Thyroid gland (tissue), 4 donors: ENCODE measurements around the gene MYO18B. TPM values are rescaled to one million over a fixed set of nuclear protein-coding genes. Genes with fewer than 3 reads are reported as not detected.
"Not testable (repeated sequence)": the region's sequence is repeated elsewhere in the genome, so short reads cannot be mapped to it uniquely, and the experiment has no call there.

Source experiments
- DNase-seq, 2 donors: peaks; one replicate each; pipeline ENCODE4 v3.0.0-alpha.2; 2019
- H3K27ac ChIP-seq, 3 donors: fragments of 200-600 bp; sonication (generic); 1 replicate in 2 of 3; 2 replicates in 1 of 3; pipeline ENCODE4 v1.5.1; 2016 to 2019; ENCODE audit warnings: mild to moderate bottlenecking in 1 of 3, moderate library complexity in 1 of 3
- H3K27me3 ChIP-seq: fragments of 200-600 bp; sonication (generic); one replicate; pipeline ENCODE4 v1.5.1; 2019
- H3K36me3 ChIP-seq, 2 donors: fragments of 200-600 bp; sonication (generic); one replicate each; pipeline ENCODE4 v1.5.1; 2016 to 2019
- H3K4me1 ChIP-seq, 2 donors: fragments of 200-600 bp; sonication (generic); one replicate each; pipeline ENCODE4 v1.5.1; 2017 to 2019
- H3K4me3 ChIP-seq, 3 donors: fragments of 200-600 bp; sonication (generic); replicated peaks in 1 of 3; 1 replicate in 2 of 3; 2 replicates in 1 of 3; pipeline ENCODE4 v1.5.1; 2016; ENCODE audit warnings: mild to moderate bottlenecking in 1 of 3
- H3K9me3 ChIP-seq: fragments of 200-600 bp; sonication (generic); one replicate; pipeline ENCODE4 v1.5.1; 2017
- POLR2A ChIP-seq, 2 donors: fragments of 450-650 bp; IDR thresholded peaks; one replicate each; pipeline ENCODE4 v1.6.1; 2017; ENCODE audit warnings: antibody characterized with exemption in 2 of 2, mild to moderate bottlenecking in 2 of 2, moderate library complexity in 1 of 2
- WGBS, 2 donors: methylation state at CpG; one replicate each; pipeline ENCODE4 v1.1.5; 2017; 5-methylcytosine and 5-hydroxymethylcytosine counted together
- intact Hi-C: fragments of 100-400 bp; cut with DNase I; formaldehyde crosslinking; loops from one replicate; pipeline ENCODE4 v1.15.1; 2023
- total RNA-seq, 4 donors: library from RNA; depleted of rRNA; stranded (reverse); fragments of >200 nt; gene quantifications; one replicate each; pipeline ENCODE4 v1.2.3, GENCODE V29; 2016
- TF ChIP-seq, protein P1 (sequence below), 6 experiments: fragments of 200-600 bp in 3 of 6; fragments of 450-650 bp in 3 of 6; sonication (generic) in 3 of 6; IDR thresholded peaks; one replicate each; pipeline ENCODE4 v1.5.1; 2016 to 2019; ENCODE audit warnings: antibody characterized with exemption in 6 of 6, mild to moderate bottlenecking in 2 of 6, inconsistent platforms in 1 of 6, moderate library complexity in 1 of 6

MYO18B gene
- total RNA-seq, 4 donors from 2014 or later, result 0.33 TPM; not detected in 3

DNA sequence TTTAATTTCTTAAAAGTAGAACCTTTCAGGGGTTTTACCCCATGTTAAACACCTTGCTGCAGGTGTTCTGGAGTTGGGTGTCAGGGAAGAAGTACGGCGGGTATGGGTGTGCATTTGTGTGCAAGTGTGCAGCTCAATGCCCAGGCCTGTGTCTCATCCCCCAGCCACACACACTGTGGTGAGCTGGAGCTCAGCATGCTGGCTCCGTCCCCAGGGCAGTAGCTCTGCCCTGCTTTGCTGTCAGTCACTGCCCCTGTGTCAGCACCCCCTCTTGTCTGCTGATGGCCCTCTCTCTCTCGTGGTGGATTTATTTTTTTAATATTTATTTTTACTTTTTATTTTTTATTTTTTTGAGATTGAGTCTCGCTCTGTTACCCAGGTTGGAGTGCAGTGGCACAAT, 35.8 kb upstream of the MYO18B start:
- TF ChIP-seq, protein P1, sequence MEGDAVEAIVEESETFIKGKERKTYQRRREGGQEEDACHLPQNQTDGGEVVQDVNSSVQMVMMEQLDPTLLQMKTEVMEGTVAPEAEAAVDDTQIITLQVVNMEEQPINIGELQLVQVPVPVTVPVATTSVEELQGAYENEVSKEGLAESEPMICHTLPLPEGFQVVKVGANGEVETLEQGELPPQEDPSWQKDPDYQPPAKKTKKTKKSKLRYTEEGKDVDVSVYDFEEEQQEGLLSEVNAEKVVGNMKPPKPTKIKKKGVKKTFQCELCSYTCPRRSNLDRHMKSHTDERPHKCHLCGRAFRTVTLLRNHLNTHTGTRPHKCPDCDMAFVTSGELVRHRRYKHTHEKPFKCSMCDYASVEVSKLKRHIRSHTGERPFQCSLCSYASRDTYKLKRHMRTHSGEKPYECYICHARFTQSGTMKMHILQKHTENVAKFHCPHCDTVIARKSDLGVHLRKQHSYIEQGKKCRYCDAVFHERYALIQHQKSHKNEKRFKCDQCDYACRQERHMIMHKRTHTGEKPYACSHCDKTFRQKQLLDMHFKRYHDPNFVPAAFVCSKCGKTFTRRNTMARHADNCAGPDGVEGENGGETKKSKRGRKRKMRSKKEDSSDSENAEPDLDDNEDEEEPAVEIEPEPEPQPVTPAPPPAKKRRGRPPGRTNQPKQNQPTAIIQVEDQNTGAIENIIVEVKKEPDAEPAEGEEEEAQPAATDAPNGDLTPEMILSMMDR (IDR thresholded peaks at IDR 0.05), result no peak
- TF ChIP-seq POLR2A (IDR thresholded peaks at IDR 0.05), result no peak
- intact Hi-C loops, result loop anchor here (10.0 kb wide), 1 partner anchor 241 kb away; no protein-coding TSS in a partner anchor
- WGBS, 2 donors, result 90 to 91% methylated on average over 5 of the region's 5 CpGs
- no peak overlapping the region for H3K27ac ChIP-seq
- H3K27me3 ChIP-seq, result no peaks in the 10 kb centered on the region
- H3K4me1 ChIP-seq, result no peaks in the 10 kb centered on the region
- H3K9me3 ChIP-seq, result no peaks in the 10 kb centered on the region
- no peak for DNase-seq
- no peak overlapping the region for H3K4me3 ChIP-seq
- no peaks in the 10 kb centered on the region for H3K36me3 ChIP-seq

DNA sequence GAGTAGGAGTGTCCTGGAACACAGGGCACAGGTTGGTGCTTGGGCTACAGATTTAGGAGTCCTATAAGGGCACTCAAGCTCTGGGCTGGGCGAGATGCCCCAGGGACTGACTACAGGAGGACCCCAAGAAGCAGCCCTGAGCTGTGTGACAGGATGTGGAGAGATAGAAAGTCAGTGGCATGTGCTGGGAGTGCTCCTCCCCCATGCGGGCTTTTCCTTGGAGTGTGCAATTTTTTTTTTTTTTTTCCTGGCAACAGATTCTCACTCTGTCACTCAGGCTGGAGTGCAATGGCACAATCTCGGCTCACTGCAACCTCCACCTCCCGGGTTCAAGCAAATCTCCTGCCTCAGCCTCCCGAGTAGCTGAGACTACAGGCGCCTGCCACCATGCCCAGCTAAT, 33.6 kb upstream of the MYO18B start:
- not testable (repeated sequence) for H3K27me3 ChIP-seq
- intact Hi-C loops, result loop anchor here (10.0 kb wide), 1 partner anchor 244 kb away; no protein-coding TSS in a partner anchor
- whole genome bisulfite sequencing, 2 donors, result 90 to 92% methylated on average over 6 of the region's 6 CpGs

DNA sequence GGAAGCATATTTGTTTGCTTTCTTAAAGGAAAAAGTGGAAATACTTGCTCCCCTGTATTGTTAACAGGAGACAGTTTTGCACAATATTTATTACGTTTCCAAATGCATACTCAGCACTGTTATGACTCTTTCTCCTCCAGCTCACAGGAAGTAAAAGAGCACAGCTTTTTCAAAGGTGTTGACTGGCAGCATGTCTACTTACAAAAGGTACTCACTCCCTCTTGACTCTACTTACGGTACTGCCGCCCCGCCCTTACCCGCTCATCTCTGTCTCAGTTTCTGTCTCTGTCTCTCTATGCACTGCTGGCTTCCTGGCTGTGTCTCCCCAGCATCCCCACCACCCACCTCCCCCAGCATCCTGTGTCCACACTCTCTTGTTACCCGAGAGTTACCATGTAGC, 32.2 kb upstream of the MYO18B start:
- H3K4me1 ChIP-seq, result peaks cover 15% of the 10 kb centered on the region in 2 donors
- no peaks in the 10 kb centered on the region for H3K27me3 ChIP-seq
- DNase-seq, result no peak
- no peak overlapping the region for H3K27ac ChIP-seq
- TF ChIP-seq, protein P1 (IDR thresholded peaks at IDR 0.05), result no peak
- no peak for TF ChIP-seq POLR2A (IDR thresholded peaks at IDR 0.05)
- no peak overlapping the region for H3K4me3 ChIP-seq
- intact Hi-C loops, result loop anchor here (10.0 kb wide), 1 partner anchor 245 kb away; no protein-coding TSS in a partner anchor
- 86 to 88% methylated on average over 6 of the region's 6 CpGs for WGBS, 2 donors
- no peaks in the 10 kb centered on the region for H3K36me3 ChIP-seq
- no peaks in the 10 kb centered on the region for H3K9me3 ChIP-seq

More for the DNA sequence above, 33.6 kb upstream of the MYO18B start:
- H3K36me3 ChIP-seq, H3K27ac ChIP-seq, DNase-seq, H3K9me3 ChIP-seq, H3K4me3 ChIP-seq: not testable (repeated sequence)
- H3K4me1 ChIP-seq, result peaks cover 14 to 15% of the 10 kb centered on the region in 2 donors

DNA sequence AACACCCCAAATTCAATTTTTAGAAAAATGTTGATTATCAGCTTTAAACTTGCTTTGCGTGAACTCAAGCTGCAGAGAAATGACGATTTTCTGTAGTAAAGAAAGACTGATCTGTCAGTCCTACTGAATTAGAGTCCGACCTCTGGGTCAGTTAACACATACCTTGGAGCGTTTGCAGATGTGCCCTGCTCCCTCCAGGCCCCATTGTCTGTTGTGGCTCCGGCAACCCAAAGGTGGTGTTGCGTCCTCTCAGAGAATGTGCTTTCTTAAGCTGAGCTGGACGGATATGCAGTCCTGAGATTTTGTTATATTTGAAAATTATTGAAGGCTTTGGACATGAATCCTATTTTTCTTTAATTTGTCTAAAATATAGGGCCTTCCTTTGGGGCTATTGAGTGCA, 31.5 kb upstream of the MYO18B start:
- Histone ChIP-seq H3K27me3 (no peaks in the 10 kb centered on the region), H3K9me3 (no peaks in the 10 kb centered on the region), H3K4me1 (peaks cover 15% of the 10 kb centered on the region in 2 donors), H3K27ac (no peak overlapping the region), H3K4me3 (no peak overlapping the region), H3K36me3 (no peaks in the 10 kb centered on the region)
- TF ChIP-seq POLR2A (IDR thresholded peaks at IDR 0.05), result no peak
- TF ChIP-seq, protein P1 (IDR thresholded peaks at IDR 0.05), result no peak
- intact Hi-C loops, result no loop called here
- WGBS, 2 donors, result 94 to 96% methylated on average over 7 of the region's 7 CpGs
- DNase-seq, result no peak

DNA sequence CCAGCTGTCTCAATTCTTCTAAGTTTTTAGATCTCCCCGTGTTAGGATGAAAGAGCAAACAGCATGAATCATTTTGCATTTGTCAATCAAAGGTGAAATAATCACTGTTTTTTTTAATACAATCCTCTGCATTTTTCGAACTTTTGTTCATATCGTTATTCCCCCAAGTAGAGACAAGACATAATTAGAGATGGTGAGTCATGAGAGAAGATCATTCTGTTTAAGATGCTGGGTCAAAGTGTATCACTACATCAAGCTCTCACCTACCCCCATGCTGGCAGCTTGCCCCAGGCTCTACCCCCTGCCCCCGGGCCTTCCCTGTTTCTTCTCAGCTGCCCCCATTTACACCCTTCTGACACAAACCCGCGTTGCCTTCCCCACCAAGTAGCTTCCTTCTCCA, 30.5 kb upstream of the MYO18B start:
- peak overlapping the region in 2 of 3 donors; percentile 24 to 68 for H3K27ac ChIP-seq
- TF ChIP-seq, protein P1 (IDR thresholded peaks at IDR 0.05), result no peak
- TF ChIP-seq POLR2A (IDR thresholded peaks at IDR 0.05), result no peak
- H3K27me3 ChIP-seq, result no peaks in the 10 kb centered on the region
- WGBS, 2 donors, result 88 to 91% methylated on average over 6 of the region's 6 CpGs
- no peak for DNase-seq
- H3K36me3 ChIP-seq, result no peaks in the 10 kb centered on the region
- H3K9me3 ChIP-seq, result no peaks in the 10 kb centered on the region
- intact Hi-C loops, result no loop called here
- no peak overlapping the region for H3K4me3 ChIP-seq
- H3K4me1 ChIP-seq, result peaks cover 15% of the 10 kb centered on the region in 2 donors
